Measurements from ENCODE around the gene YOD1. TPM values are rescaled to one million over a fixed set of nuclear protein-coding genes. Genes with fewer than 3 reads are reported as not detected.

YOD1 gene
- total RNA-seq (2021): 11.2 and 12.5 TPM in 2 replicates
- percentile 97 among the genes with signal in this experiment for Bru-seq, nascent RNA
- percentile 99 among the genes with signal in this experiment for BruChase-seq, experiment 1, labeled RNA remaining after a 2-hour chase
- percentile 91 among the genes with signal in this experiment for BruChase-seq, experiment 2, labeled RNA remaining after a 6-hour chase
- long read RNA-seq, full-length matches to known transcripts: 3 of 6 reads
- long read RNA-seq, partial matches to known transcripts: 0 of 6 reads
- long read RNA-seq, other reads (novel, unspliced or antisense): 3 of 6 reads

- peak within 1 kb of the TSS; percentile 93 for H3K4me3 ChIP-seq
- TF ChIP-seq EZH2 (IDR thresholded peaks at IDR 0.05; ENCODE audit: low read depth): no peak
- TF ChIP-seq CTCF (conservative IDR thresholded peaks at IDR 0.05): no peak
- peaks cover 44% of the 10 kb centered on the region for H3K4me1 ChIP-seq (replicated peaks; ENCODE audit: insufficient read depth)
- H3F3A ChIP-seq (ENCODE audit: insufficient read depth, low read depth): peaks cover 36% of the 10 kb centered on the region
- peak within 1 kb of the TSS; percentile 92 for H3K27ac ChIP-seq
- ChIA-PET POLR2A (ENCODE audit: unreplicated experiment) (interaction anchor here (3.1 kb wide), 1 partner anchor 19 kb away, joined by 14 read pairs; the partner anchor contains the start of gene C1orf116), CTCF (no interaction called here)
- H3K79me2 ChIP-seq (ENCODE audit: low read depth): peaks cover 53% of the 10 kb centered on the region
- no peaks in the 10 kb centered on the region for H3K9me3 ChIP-seq (ENCODE audit: insufficient read depth, low read depth)
- H4K20me1 ChIP-seq (ENCODE audit: insufficient read depth): 0 out of 2 replicates have a peak, but pooled peaks cover 9% of the 10 kb centered on the region
- intact Hi-C loops (cut with micrococcal nuclease; ENCODE audit: unreplicated experiment): loop anchor here (1.0 to 10.0 kb wide), 5 partner anchors 19 to 701 kb away; partner anchors contain the start of genes C1orf116, CD46, CD55 and DYRK3
- no peaks in the 10 kb centered on the region for H3K27me3 ChIP-seq (ENCODE audit: insufficient read depth, low read depth)
- BruUV-seq (replicated peaks): no TSS peak
- H2AFZ ChIP-seq: peak within 1 kb of the TSS; percentile 85
- peak; percentile 63 to 92 for DNase-seq
- H3K4me2 ChIP-seq: peak within 1 kb of the TSS; percentile 86
- no peaks in the 10 kb centered on the region for H3K9me2 ChIP-seq (ENCODE audit: insufficient read depth)
- peaks cover 31% of the 10 kb centered on the region for H3K36me3 ChIP-seq (ENCODE audit: low read depth)
Observed at GRCh38 chr1:207051191-207051943, at the start of gene YOD1. Gene YOD1 (minus strand): TSS chr1:207051208. CDS start chr1:207051030, 178 bp downstream.

- intact Hi-C loops (cut with micrococcal nuclease; ENCODE audit: unreplicated experiment): no loop called here
- Histone ChIP-seq H3K4me2 (peak overlapping the region; percentile 22; the same call in 1 of the 2 replicates), H2AFZ (0 out of 2 replicates have a peak overlapping the region, but pooled peaks have one; percentile 23), H3K9me3 (ENCODE audit: insufficient read depth, low read depth) (no peaks in the 10 kb centered on the region), H3K79me2 (ENCODE audit: low read depth) (no peaks in the 10 kb centered on the region), H3K27ac (no peak overlapping the region), H4K20me1 (ENCODE audit: insufficient read depth) (no peaks in the 10 kb centered on the region), H3K4me3 (no peak overlapping the region), H3K27me3 (ENCODE audit: insufficient read depth, low read depth) (no peaks in the 10 kb centered on the region), H3K9me2 (ENCODE audit: insufficient read depth) (no peaks in the 10 kb centered on the region), H3K4me1 (replicated peaks; ENCODE audit: insufficient read depth) (peaks cover 10% of the 10 kb centered on the region), H3F3A (ENCODE audit: insufficient read depth, low read depth) (peaks cover 10% of the 10 kb centered on the region; the same call in 1 of the 2 replicates), H3K36me3 (ENCODE audit: low read depth) (no peaks in the 10 kb centered on the region)
- DNase-seq: peak in 1 of 2 experiments; percentile 70
- TF ChIP-seq EZH2 (IDR thresholded peaks at IDR 0.05; ENCODE audit: low read depth) (no peak), CTCF (conservative IDR thresholded peaks at IDR 0.05) (no peak)
- BruUV-seq (replicated peaks): no TSS peak
- POLR2A ChIA-PET (ENCODE audit: unreplicated experiment): no interaction called here
- CTCF ChIA-PET: no interaction called here
Observed at GRCh38 chr1:207097871-207098324, 46.9 kb upstream of the YOD1 start.

GRCh38 chr1:207093944-207094343, 42.9 kb upstream of the YOD1 start:
- no peaks in the 10 kb centered on the region for H3K36me3 ChIP-seq (ENCODE audit: low read depth)
- DNase-seq: no peak
- no peak overlapping the region for H3K4me2 ChIP-seq
- H3K9me3 ChIP-seq (ENCODE audit: insufficient read depth, low read depth): no peaks in the 10 kb centered on the region
- no peaks in the 10 kb centered on the region for H4K20me1 ChIP-seq (ENCODE audit: insufficient read depth)
- no peaks in the 10 kb centered on the region for H3K9me2 ChIP-seq (ENCODE audit: insufficient read depth)
- no TSS peak for BruUV-seq (replicated peaks)
- H2AFZ ChIP-seq: no peak overlapping the region
- H3K79me2 ChIP-seq (ENCODE audit: low read depth): no peaks in the 10 kb centered on the region
- H3K4me3 ChIP-seq: no peak overlapping the region
- peaks cover 15% of the 10 kb centered on the region for H3K4me1 ChIP-seq (replicated peaks; ENCODE audit: insufficient read depth)
- H3K27ac ChIP-seq: no peak overlapping the region
- POLR2A ChIA-PET (ENCODE audit: unreplicated experiment): no interaction called here
- intact Hi-C loops (cut with micrococcal nuclease; ENCODE audit: unreplicated experiment): no loop called here
- H3K27me3 ChIP-seq (ENCODE audit: insufficient read depth, low read depth): no peaks in the 10 kb centered on the region
- TF ChIP-seq CTCF (conservative IDR thresholded peaks at IDR 0.05) (no peak), EZH2 (IDR thresholded peaks at IDR 0.05; ENCODE audit: low read depth) (no peak)
- CTCF ChIA-PET: no interaction called here
- H3F3A ChIP-seq (ENCODE audit: insufficient read depth, low read depth): peaks cover 16% of the 10 kb centered on the region; the same call in 1 of the 2 replicates

Data from PC-9 (cell line).